Activated T-cell treated with anti-CD3 and anti-CD28 coated beads, Interleukin-2, amount 50 U/mL, for 4 hours (primary cell): Measurements from ENCODE around the gene IFNW1. TPM values are rescaled to one million over a fixed set of nuclear protein-coding genes. Genes with fewer than 3 reads are reported as not detected.
"Not testable (repeated sequence)": the region's sequence is repeated elsewhere in the genome, so short reads cannot be mapped to it uniquely, and the experiment has no call there.

Experiments used
- ATAC-seq, 2 donors: fragments of 200-7000 bp; cut with Tn5 transposase; one replicate each; pipeline ENCODE4 v1.10.0; 2021
- DNase-seq: peaks from one replicate; pipeline ENCODE4 v3.0.0-alpha.2; 2020
- H3K27me3 Mint-ChIP-seq: one replicate; pipeline ENCODE4 v1.8.0; 2021; ENCODE audit warnings: low read depth, mixed read lengths
- H3K36me3 Mint-ChIP-seq: one replicate; pipeline ENCODE4 v1.8.0; 2022; ENCODE audit warnings: mixed read lengths; ENCODE audit not compliant: insufficient read depth
- H3K4me1 Mint-ChIP-seq: one replicate; pipeline ENCODE4 v1.8.0; 2021; ENCODE audit warnings: low read depth, mixed read lengths
- H3K4me3 Mint-ChIP-seq: one replicate; pipeline ENCODE4 v1.8.0; 2021; ENCODE audit warnings: mild to moderate bottlenecking, moderate library complexity, mixed read lengths
- H3K9me3 Mint-ChIP-seq: one replicate; pipeline ENCODE4 v1.8.0; 2021; ENCODE audit warnings: mixed read lengths
- total RNA-seq, 3 donors: library from RNA; stranded (reverse); gene quantifications; one replicate each; pipeline ENCODE4 v1.2.1, GENCODE V29; 2021

The IFNW1 gene
- total RNA-seq: not detected

DNA sequence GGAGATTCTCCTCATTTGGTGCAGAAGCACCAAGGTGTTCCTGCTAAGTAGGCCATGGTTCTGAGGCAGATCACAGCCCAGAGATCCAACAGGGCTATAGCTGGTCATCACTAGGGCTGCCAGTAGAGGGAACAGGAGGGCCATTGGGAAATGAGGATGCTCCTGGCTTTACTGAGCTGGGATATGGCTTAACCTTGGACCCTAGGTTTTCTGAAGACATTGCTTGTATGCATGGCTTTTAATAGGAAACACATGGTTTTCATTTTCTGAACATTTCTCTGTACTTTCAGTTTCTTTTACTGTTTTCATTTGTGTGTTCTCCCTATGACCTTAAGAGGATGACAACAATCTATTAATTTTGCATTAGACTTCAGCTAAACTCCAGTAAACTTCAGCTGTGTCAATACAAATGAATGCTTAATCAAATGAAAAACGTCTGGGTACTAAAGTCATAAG is at the start of gene IFNW1:
Gene IFNW1, minus strand, starts transcription at position 406 of the 456 bp plus-strand sequence. Its CDS starts 262 bp downstream, at position 144.
- Mint-ChIP-seq H3K4me1 (peaks cover 20% of the 10 kb centered on the region), H3K27me3 (no peaks in the 10 kb centered on the region), H3K4me3 (no peak within 1 kb of the TSS), H3K36me3 (no peaks in the 10 kb centered on the region), H3K9me3 (no peaks in the 10 kb centered on the region)
- no peak for ATAC-seq
- no peak for DNase-seq

DNA sequence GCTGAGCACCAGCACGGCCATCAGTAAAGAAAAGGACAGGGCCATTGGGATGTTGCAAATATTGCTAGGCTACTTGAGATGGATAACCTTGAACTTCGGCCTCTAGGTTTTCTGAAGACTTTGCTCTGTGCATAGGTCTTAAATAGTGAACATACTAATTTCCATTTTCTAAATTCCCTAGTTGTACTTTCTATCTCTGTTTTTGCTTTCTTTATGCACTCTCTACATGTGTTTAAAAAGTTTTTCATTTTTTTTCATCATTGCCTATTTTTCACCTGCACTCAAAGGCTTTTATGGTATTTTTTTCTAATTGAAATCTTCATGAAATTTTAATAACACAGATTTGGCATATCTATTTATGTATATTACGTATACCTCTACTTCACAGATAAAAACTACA is 45.9 kb upstream of the IFNW1 start, which contains the start of gene IFNA4:
Gene IFNA4, minus strand, starts transcription at position 101 of the 400 bp plus-strand sequence. Its CDS starts 56 bp downstream, at position 45.
- not testable (repeated sequence) for ATAC-seq, H3K36me3 Mint-ChIP-seq, H3K27me3 Mint-ChIP-seq, DNase-seq, H3K4me1 Mint-ChIP-seq, H3K4me3 Mint-ChIP-seq, H3K9me3 Mint-ChIP-seq

DNA sequence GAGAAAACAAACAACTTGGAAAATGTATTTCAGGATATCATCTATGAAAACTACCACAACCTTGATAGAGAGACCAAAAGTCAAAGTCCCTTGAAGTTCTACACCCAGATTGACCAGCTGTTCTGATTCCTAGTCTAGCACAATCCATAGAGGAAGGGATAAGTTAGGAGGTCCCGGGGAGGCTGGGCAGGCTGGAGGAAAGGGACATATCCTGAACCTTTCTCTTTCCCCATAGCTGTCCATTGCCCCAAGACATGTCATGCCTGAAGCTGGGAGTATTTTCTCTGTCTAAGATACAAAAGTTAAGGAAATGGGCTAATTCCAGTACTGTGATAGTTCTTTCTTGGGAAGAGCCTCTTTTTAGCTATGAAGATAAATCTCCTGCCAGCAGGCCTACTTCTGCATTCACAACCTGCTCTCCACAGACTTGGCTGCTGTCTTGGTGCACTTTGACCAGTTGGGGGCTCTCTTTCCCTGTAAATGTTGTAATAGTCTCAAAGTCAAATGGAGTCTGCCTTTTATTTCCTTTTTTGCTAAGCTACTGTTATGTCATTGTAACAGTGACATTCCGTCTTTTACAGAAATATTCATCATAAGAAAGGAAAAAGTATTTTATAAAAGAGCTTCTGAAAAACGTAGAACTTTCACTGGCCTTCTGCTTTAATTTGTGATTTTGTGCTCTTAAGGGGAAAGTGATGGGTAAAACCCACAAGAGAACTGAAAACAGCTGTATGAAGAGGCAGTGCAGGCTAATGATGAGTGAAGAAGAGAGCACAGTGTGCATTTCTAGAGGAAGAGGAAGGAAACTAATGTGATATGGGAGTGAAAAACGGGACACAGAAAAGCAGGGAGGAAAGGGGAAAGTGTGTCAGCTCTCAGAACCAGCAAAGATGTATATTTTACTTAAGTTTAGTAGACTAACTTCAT is 41.4 kb upstream of the IFNW1 start:
- not testable (repeated sequence) for H3K36me3 Mint-ChIP-seq, H3K9me3 Mint-ChIP-seq, H3K4me3 Mint-ChIP-seq, H3K27me3 Mint-ChIP-seq, H3K4me1 Mint-ChIP-seq, DNase-seq
- peak; percentile 66 to 75 for ATAC-seq

DNA sequence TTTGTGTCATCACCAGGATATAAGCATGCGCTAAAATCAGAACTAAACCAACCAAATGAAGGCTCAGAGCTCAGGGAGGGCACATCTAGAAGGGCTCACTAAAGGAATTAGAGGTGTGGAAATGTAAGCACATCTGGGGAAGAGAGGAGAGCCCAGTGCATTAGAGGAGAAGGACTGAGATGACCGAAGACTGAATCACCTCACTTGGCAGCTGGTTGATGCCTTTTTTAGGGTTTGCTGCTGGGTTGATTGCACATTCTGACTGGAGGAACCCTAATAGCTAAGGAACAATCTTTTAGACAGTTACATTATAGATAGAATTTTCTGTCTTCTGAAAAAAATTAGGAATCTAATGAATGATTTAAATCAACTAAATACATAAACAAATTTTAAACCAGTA is 33.0 kb upstream of the IFNW1 start:
- Mint-ChIP-seq H3K4me1 (no peaks in the 10 kb centered on the region), H3K27me3 (peaks cover 4% of the 10 kb centered on the region), H3K9me3 (no peaks in the 10 kb centered on the region), H3K4me3 (no peak overlapping the region), H3K36me3 (no peaks in the 10 kb centered on the region)
- DNase-seq: no peak
- no peak for ATAC-seq

DNA sequence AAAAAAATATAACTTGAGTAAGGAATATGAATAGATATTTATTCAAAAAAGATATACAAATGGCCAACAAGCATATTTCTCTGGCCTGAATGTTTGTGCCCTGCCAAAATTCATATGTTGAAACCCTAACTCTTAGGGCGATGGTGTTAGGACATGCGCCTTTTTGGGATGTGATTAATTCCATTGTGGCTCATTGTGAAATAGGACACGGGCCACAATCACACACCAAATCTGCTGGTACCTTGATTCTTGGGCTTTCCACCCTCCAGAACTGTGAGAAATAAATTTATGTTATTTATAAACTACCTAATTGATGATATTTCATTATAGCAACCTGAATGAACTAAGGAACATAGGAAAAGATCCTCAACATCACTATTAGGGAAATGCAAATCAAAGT is 30.5 kb upstream of the IFNW1 start:
- Mint-ChIP-seq H3K36me3 (no peaks in the 10 kb centered on the region), H3K27me3 (peaks cover 5% of the 10 kb centered on the region), H3K9me3 (no peaks in the 10 kb centered on the region), H3K4me1 (no peaks in the 10 kb centered on the region), H3K4me3 (no peak overlapping the region)
- ATAC-seq: no peak
- no peak for DNase-seq

DNA sequence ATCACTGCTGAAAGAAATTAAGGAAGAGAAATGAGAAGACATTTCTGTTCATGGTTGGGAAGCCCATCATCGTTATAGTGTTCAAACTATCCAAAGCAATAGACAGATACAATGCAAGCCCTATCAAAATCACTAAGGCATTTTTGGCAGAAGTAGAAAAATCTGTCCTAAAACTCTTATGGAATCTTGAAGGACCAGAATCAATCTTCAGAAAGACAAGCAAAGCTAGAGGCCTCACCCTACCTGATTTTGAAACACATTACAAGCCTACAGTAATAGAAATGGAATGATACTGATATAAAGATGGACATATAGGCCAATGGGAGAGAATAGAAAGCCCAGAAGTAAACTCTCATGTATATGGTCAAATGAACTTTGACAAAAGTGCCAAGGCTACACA is 29.7 kb upstream of the IFNW1 start:
- Mint-ChIP-seq H3K9me3 (no peaks in the 10 kb centered on the region), H3K4me1 (no peaks in the 10 kb centered on the region), H3K27me3 (peaks cover 2% of the 10 kb centered on the region), H3K4me3 (no peak overlapping the region), H3K36me3 (no peaks in the 10 kb centered on the region)
- DNase-seq (no peak), ATAC-seq (no peak)

DNA sequence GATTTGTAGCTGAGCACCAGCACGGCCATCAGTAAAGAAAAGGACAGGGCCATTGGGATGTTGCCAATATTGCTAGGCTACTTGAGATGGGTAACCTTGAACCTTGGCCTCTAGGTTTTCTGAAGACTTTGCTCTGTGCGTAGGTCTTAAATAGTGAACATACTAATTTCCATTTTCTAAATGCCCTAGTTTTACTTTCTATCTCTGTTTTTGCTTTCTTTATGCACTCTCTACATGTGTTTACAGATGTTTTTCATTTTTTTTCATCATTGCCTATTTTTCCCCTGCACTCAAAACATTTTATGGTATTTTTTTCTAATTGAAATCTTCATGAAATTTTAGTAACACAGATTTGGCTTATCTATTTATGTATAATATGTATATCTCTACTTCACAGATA is 24.9 kb upstream of the IFNW1 start, which contains the start of gene IFNA21:
Gene IFNA21, minus strand, starts transcription at position 101 of the 400 bp plus-strand sequence. Its CDS starts 48 bp downstream, at position 53.
- H3K36me3 Mint-ChIP-seq, ATAC-seq, H3K9me3 Mint-ChIP-seq, H3K27me3 Mint-ChIP-seq, DNase-seq, H3K4me3 Mint-ChIP-seq: not testable (repeated sequence)
- peaks cover 18% of the 10 kb centered on the region for H3K4me1 Mint-ChIP-seq

DNA sequence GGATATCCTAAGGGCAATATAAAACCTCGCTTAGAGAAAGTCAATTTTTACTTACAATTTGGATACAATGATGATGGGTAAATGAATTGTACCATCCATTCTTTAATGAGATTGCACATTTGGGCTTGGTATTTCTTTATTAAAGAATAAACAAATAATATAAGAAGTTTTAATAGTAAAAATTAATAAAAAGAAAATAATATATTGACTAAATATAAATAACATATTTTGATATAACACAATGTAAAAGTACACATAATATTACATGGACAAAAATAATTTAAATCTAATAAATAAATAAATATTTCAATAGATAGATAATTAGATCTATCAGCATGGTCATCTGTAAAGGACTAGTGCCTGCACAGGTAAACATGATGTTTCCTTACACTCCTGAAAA is 23.9 kb upstream of the IFNW1 start:
- Mint-ChIP-seq H3K27me3 (peaks cover 2% of the 10 kb centered on the region), H3K4me1 (peaks cover 28% of the 10 kb centered on the region), H3K4me3 (no peak overlapping the region), H3K9me3 (no peaks in the 10 kb centered on the region), H3K36me3 (no peaks in the 10 kb centered on the region)
- ATAC-seq: no peak
- DNase-seq: no peak

DNA sequence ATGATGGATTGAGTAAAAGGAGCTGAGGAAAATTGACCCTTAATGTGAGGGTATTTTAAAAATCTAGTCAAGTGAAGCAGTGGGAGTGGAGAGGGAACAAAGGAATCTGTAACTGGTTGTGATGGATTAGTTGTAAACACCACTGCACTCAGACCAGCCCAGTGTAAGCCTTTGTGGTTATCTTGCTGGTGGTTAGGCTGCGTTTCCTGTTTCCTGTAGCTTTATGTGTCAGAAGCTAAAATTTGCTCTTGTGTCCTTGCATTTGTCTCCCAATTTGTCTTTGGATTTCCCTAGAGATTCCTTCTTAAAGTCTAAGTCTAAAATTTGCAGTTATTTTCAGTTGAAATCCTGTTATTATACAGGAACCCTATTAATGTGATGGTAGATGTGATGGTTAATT is 18.5 kb upstream of the IFNW1 start:
- H3K36me3 Mint-ChIP-seq: no peaks in the 10 kb centered on the region
- H3K9me3 Mint-ChIP-seq: peaks cover 4% of the 10 kb centered on the region
- peak overlapping the region; percentile 1 for H3K4me3 Mint-ChIP-seq
- DNase-seq: no peak
- no peaks in the 10 kb centered on the region for H3K27me3 Mint-ChIP-seq
- ATAC-seq: peak in 1 of 2 donors; percentile 41
- peaks cover 43% of the 10 kb centered on the region for H3K4me1 Mint-ChIP-seq

DNA sequence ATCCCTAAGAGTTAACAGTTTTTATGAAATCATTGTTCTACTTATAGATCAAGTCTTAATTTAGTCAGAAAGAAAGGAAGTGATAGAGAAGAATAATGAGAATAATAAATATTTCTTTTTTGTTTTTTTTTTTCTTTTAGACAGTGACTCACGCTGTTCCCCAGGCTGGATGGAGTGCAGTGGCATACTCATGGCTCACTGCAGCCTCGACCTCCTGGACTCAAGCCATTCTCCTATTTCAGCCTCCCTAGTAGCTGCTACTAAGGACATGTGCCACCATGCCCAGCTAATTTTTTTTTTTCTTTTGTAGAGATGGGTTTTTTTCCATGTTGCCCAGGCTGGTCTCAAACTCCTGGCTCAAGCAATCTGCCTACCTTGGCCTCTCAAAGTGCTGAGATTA is 13.9 kb upstream of the IFNW1 start:
- Mint-ChIP-seq H3K27me3 (no peaks in the 10 kb centered on the region), H3K4me1 (peaks cover 17% of the 10 kb centered on the region), H3K4me3 (no peak overlapping the region), H3K36me3 (no peaks in the 10 kb centered on the region), H3K9me3 (peaks cover 4% of the 10 kb centered on the region)
- no peak for DNase-seq
- ATAC-seq: no peak

DNA sequence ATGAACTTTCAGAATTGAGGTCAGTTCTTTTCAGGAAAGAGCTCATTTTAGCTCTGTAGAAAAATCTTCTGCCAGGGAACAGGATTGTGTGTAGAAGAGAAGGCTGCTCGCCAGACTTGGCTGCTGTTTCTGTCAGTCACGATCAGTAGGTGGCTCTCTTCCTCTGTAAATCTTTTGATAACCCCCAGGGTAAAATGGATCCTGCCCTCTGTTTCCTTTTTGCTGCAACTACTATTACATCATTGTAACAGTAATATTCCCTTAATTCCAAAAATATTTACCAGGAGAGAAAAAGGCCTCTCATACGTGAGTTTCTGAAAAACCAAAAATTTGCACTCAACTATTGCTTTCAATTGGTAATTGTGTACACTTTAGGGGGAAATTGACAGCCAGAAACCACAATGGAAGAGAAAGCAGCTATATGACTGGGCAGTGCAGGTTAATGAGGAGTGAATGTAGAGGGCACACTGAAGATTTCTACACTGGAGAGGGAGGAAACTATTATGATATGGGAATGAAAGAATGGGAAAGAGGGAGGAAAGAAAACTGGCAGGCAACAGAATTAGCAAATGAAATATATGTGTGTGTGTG is 12.5 kb upstream of the IFNW1 start:
- ATAC-seq: peak in 1 of 2 donors; percentile 48
- Mint-ChIP-seq H3K36me3 (no peaks in the 10 kb centered on the region), H3K4me3 (no peak overlapping the region), H3K4me1 (peaks cover 7% of the 10 kb centered on the region), H3K27me3 (no peaks in the 10 kb centered on the region), H3K9me3 (peaks cover 5% of the 10 kb centered on the region)
- no peak for DNase-seq

DNA sequence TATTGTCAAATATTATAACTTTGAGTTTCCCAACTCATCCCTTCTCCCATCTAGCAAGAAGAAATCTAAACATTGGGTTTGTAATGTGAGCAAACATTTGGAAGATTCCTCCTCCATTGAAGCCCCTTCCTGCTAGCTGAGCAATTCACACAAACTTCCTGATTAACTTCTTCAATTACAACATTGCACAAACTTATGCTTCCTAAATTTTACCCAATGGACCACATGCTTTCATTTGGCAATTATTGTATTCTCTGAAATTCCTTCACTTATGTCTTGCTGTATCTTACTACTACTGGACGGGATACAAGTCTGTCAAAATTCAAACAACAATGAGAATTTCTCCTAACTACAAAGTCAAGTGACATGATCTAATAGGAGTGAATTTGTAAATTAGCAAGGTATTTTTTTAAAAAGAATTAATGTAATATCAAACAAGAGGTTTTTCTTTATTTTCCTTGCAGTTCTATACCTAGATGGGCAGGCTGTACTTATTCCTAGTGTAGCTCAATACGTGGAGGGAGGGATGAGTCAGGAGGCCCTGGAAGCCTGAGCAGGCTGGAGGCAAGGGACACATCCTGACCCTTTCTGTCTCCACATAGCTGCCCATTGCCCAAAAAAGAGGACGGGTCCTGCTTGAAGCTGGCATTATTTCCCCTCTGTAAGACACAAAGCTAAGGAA is 11.8 kb upstream of the IFNW1 start:
- peaks cover 10% of the 10 kb centered on the region for H3K9me3 Mint-ChIP-seq
- H3K36me3 Mint-ChIP-seq: no peaks in the 10 kb centered on the region
- ATAC-seq (no peak), DNase-seq (no peak)
- H3K27me3 Mint-ChIP-seq: no peaks in the 10 kb centered on the region
- H3K4me1 Mint-ChIP-seq: peaks cover 5% of the 10 kb centered on the region
- no peak overlapping the region for H3K4me3 Mint-ChIP-seq

DNA sequence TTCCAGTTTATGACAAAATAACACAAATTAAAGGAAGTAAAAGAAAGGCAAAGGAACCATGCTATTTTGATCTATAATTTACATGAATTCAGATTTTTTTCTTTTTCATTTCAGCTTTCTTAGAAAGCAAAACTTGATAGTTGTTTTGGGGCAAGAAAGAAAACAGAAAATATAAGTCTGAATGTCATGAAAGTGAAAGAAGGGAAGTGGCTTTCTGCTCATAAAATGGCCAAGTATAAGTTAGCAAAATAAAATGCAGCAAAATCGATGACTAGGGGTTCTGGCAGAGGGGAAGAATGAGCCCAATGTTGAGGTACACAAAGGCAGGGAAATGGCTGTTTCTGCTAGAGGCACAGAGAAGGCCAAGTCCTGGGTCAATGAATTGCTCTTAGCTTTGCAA is 3.0 kb upstream of the IFNW1 start:
- Mint-ChIP-seq H3K9me3 (peaks cover 18% of the 10 kb centered on the region), H3K36me3 (no peaks in the 10 kb centered on the region), H3K4me1 (peaks cover 20% of the 10 kb centered on the region), H3K4me3 (no peak overlapping the region), H3K27me3 (no peaks in the 10 kb centered on the region)
- ATAC-seq (no peak), DNase-seq (no peak)

DNA sequence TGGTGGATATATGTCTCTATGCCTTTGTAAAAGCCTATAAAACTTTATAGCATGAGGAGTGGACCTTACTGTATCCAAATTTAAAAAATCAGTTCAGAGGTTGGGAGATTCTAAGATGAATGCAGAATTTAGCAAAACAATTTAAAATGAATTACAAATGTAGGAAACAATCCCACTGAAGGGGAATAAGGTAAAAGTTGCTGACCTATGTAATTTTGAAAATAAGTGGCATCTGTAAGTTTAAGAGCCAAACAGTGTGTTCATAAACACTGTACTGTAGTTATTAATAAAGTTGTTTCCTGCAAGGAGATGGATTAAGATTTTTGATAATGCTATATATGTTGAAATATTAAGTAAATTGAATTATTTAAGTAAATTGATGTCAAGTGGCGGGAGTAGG is 4.6 kb downstream of the IFNW1 start:
- Mint-ChIP-seq H3K4me1 (peaks cover 7% of the 10 kb centered on the region), H3K36me3 (no peaks in the 10 kb centered on the region), H3K9me3 (no peaks in the 10 kb centered on the region), H3K27me3 (no peaks in the 10 kb centered on the region), H3K4me3 (no peak overlapping the region)
- DNase-seq: no peak
- no peak for ATAC-seq
